Ovary (tissue), 3 donors: Measurements from ENCODE around the gene PUDP.

ENCODE experiments used
- CTCF ChIP-seq, 3 donors: fragments of 450-650 bp in 2 of 3; fragments of 200-600 bp in 1 of 3; IDR thresholded peaks; one replicate each; pipeline versions ENCODE4 v1.5.1 to v1.8.0; 2016 to 2022; ENCODE audit warnings: antibody characterized with exemption in 3 of 3, mild to moderate bottlenecking in 1 of 3
- EP300 ChIP-seq: sonication (generic); formaldehyde crosslinking; IDR thresholded peaks from one replicate; pipeline ENCODE4 v1.6.1; 2017; ENCODE audit warnings: antibody characterized with exemption
- POLR2A ChIP-seq: fragments of 450-650 bp; IDR thresholded peaks from one replicate; pipeline ENCODE4 v1.6.1; 2017; ENCODE audit warnings: antibody characterized with exemption, mild to moderate bottlenecking, moderate library complexity
- donor health status: DM: no; HTN: no; CAD: no.

- no peak for TF ChIP-seq CTCF (IDR thresholded peaks at IDR 0.05)
- TF ChIP-seq POLR2A: no peak
- TF ChIP-seq EP300: no peak
These were observed 78.4 kb downstream of the PUDP start for GRCh38 chrX:7069556-7069955.
